Neural cell (in vitro differentiated cells): ENCODE measurements around the gene COPS9. TPM values are rescaled to one million over a fixed set of nuclear protein-coding genes. Genes with fewer than 3 reads are reported as not detected.

ENCODE experiments used
- H2AFZ ChIP-seq: fragments of 200-600, 300-800 bp; sonication (generic), shearing (Covaris generic); 2 replicates; pipeline ENCODE4 v1.6.0; 2014; ENCODE audit warnings: low read depth, mild to moderate bottlenecking, antibody characterized with exemption, low read length, moderate library complexity
- H3F3A ChIP-seq: fragments of 200-600 bp; shearing (Covaris generic); 2 replicates; pipeline ENCODE4 v1.6.1; 2016; ENCODE audit warnings: mild to moderate bottlenecking, moderate library complexity, mixed read lengths, antibody characterized with exemption, low read length; ENCODE audit not compliant: insufficient read depth, poor library complexity, severe bottlenecking
- H3K27ac ChIP-seq: fragments of 200-600, 300-800 bp; sonication (generic), shearing (Covaris generic); 2 replicates; pipeline ENCODE4 v1.5.1; 2014; ENCODE audit warnings: mild to moderate bottlenecking, low read length, moderate library complexity
- H3K27me3 ChIP-seq: fragments of 300-800, 200-600 bp; sonication (generic), shearing (Covaris generic); 2 replicates; pipeline ENCODE4 v1.6.0; 2014; ENCODE audit warnings: mild to moderate bottlenecking, low read depth, low read length, moderate library complexity; ENCODE audit not compliant: insufficient read depth
- H3K36me3 ChIP-seq: fragments of 300-800, 200-600 bp; sonication (generic), shearing (Covaris generic); 2 replicates; pipeline ENCODE4 v1.5.1; 2014; ENCODE audit warnings: mild to moderate bottlenecking, antibody characterized with exemption, low read length, moderate library complexity; ENCODE audit not compliant: insufficient read depth
- H3K4me2 ChIP-seq: fragments of 300-800, 200-600 bp; sonication (generic), shearing (Covaris generic); 2 replicates; pipeline ENCODE4 v1.6.0; 2014; ENCODE audit warnings: mild to moderate bottlenecking, low read length
- H3K4me3 ChIP-seq: fragments of 300-800, 200-600 bp; sonication (generic), shearing (Covaris generic); 2 replicates; pipeline ENCODE4 v1.5.1; 2014; ENCODE audit warnings: mild to moderate bottlenecking, low read length, moderate library complexity
- H3K79me2 ChIP-seq: fragments of 200-600 bp; shearing (Covaris generic); replicated peaks from 2 replicates; pipeline ENCODE4 v1.6.0; 2014; ENCODE audit warnings: mild to moderate bottlenecking, low read length, moderate library complexity; ENCODE audit not compliant: insufficient read depth
- H3K9ac ChIP-seq: fragments of 300-800, 200-600 bp; sonication (generic), shearing (Covaris generic); 2 replicates; pipeline ENCODE4 v1.6.1; 2016; ENCODE audit warnings: mild to moderate bottlenecking, low read length, mixed read lengths
- H3K9me2 ChIP-seq: fragments of 200-600 bp; shearing (Covaris generic); 2 replicates; pipeline ENCODE4 v1.6.1; 2016; ENCODE audit warnings: mild to moderate bottlenecking, low read length, mixed read lengths; ENCODE audit not compliant: insufficient read depth
- H3K9me3 ChIP-seq: fragments of 200-600, 300-800 bp; sonication (generic), shearing (Covaris generic); 2 replicates; pipeline ENCODE4 v1.6.1; 2016; ENCODE audit warnings: mild to moderate bottlenecking, mixed run types, low read length, moderate library complexity, mixed read lengths
- H4K20me1 ChIP-seq: fragments of 200-600 bp; shearing (Covaris generic); 2 replicates; pipeline ENCODE4 v1.6.1; 2016; ENCODE audit warnings: mild to moderate bottlenecking, mixed run types; ENCODE audit not compliant: insufficient read depth
- CTCF ChIP-seq: fragments of 450-650 bp; IDR thresholded peaks from 2 replicates; pipeline ENCODE4 v1.5.1; 2014; ENCODE audit warnings: antibody characterized with exemption, mild to moderate bottlenecking, moderate library complexity; ENCODE audit not compliant: poor library complexity, severe bottlenecking
- EP300 ChIP-seq: fragments of 450-650 bp; conservative IDR thresholded peaks from 2 replicates; pipeline ENCODE4 v1.6.1; 2014; ENCODE audit warnings: antibody characterized with exemption, mild to moderate bottlenecking, moderate library complexity; ENCODE audit not compliant: poor library complexity, severe bottlenecking
- EZH2 ChIP-seq: fragments of 200-600, 300-800 bp; shearing (Covaris generic), sonication (generic); IDR thresholded peaks from 2 replicates; pipeline ENCODE4 v1.6.1; 2014; ENCODE audit warnings: antibody characterized with exemption, low read length, borderline replicate concordance, mild to moderate bottlenecking; ENCODE audit not compliant: insufficient read depth, poor library complexity, severe bottlenecking
- MXI1 ChIP-seq: fragments of 450-650 bp; conservative IDR thresholded peaks from 2 replicates; pipeline ENCODE4 v1.6.1; 2014; ENCODE audit warnings: antibody characterized with exemption, mild to moderate bottlenecking; ENCODE audit not compliant: poor library complexity, severe bottlenecking
- POLR2AphosphoS5 ChIP-seq: IDR thresholded peaks from 2 replicates; pipeline ENCODE4 v1.6.1; 2012
- RAD21 ChIP-seq: fragments of 450-650 bp; conservative IDR thresholded peaks from 2 replicates; pipeline ENCODE4 v1.6.1; 2014; ENCODE audit warnings: antibody characterized with exemption, mild to moderate bottlenecking, moderate library complexity
- REST ChIP-seq: IDR thresholded peaks from 2 replicates; pipeline ENCODE4 v1.6.1; 2012; ENCODE audit warnings: borderline replicate concordance
- SMC3 ChIP-seq: fragments of 450-650 bp; conservative IDR thresholded peaks from 2 replicates; pipeline ENCODE4 v1.6.1; 2014; ENCODE audit warnings: antibody characterized with exemption, mild to moderate bottlenecking, moderate library complexity; ENCODE audit not compliant: poor library complexity
- TAF1 ChIP-seq: IDR thresholded peaks from 2 replicates; pipeline ENCODE4 v1.6.1; 2012; ENCODE audit warnings: low read depth
- polyA plus RNA-seq: library from polyadenylated mRNA; depleted of rRNA; stranded (reverse); fragments of >200 nt; gene quantifications from 2 replicates; pipeline ENCODE4 v1.2.3, GENCODE V29; 2014

COPS9 gene
- polyA plus RNA-seq, 1 donor from 2014 or later: 359 TPM

- Histone ChIP-seq H3K27ac (no peak overlapping the region), H3K27me3 (no peaks in the 10 kb centered on the region), H4K20me1 (no peaks in the 10 kb centered on the region), H3K36me3 (no peaks in the 10 kb centered on the region), H3K4me2 (peak overlapping the region; percentile 99), H3K4me3 (peak overlapping the region; percentile 99), H3K9me2 (no peaks in the 10 kb centered on the region), H2AFZ (no peak overlapping the region), H3K9me3 (no peaks in the 10 kb centered on the region), H3F3A (no peaks in the 10 kb centered on the region), H3K9ac (peak overlapping the region; percentile 83), H3K79me2 (peaks cover 23% of the 10 kb centered on the region)
- no peak for TF ChIP-seq MXI1
- no peak for TF ChIP-seq TAF1
These were observed 1.6 kb downstream of the COPS9 start for GRCh38 chr2:240134466-240134865.

GRCh38 chr2:240133401-240133800 lies 2.7 kb downstream of the COPS9 start:
- no peak overlapping the region for H3K4me3 ChIP-seq
- H3K27ac ChIP-seq: no peak overlapping the region
- peaks cover 23% of the 10 kb centered on the region for H3K79me2 ChIP-seq
- H3K9me3 ChIP-seq: no peaks in the 10 kb centered on the region
- H3K36me3 ChIP-seq: no peaks in the 10 kb centered on the region
- H3K9me2 ChIP-seq: no peaks in the 10 kb centered on the region
- H3K9ac ChIP-seq: no peak overlapping the region
- no peak overlapping the region for H2AFZ ChIP-seq
- no peaks in the 10 kb centered on the region for H4K20me1 ChIP-seq
- TF ChIP-seq MXI1 (no peak), CTCF (no peak), EZH2 (no peak), SMC3 (no peak), TAF1 (no peak), REST (no peak), EP300 (no peak), POLR2AphosphoS5 (no peak), RAD21 (no peak)
- no peak overlapping the region for H3K4me2 ChIP-seq
- H3F3A ChIP-seq: no peaks in the 10 kb centered on the region
- no peaks in the 10 kb centered on the region for H3K27me3 ChIP-seq

- H3K36me3 ChIP-seq: no peaks in the 10 kb centered on the region
- no peaks in the 10 kb centered on the region for H3K27me3 ChIP-seq
- no peaks in the 10 kb centered on the region for H3K9me2 ChIP-seq
- H3K4me3 ChIP-seq: no peak overlapping the region
- H3K4me2 ChIP-seq: no peak overlapping the region
- no peak overlapping the region for H3K9ac ChIP-seq
- no peak overlapping the region for H2AFZ ChIP-seq
- peaks cover 23% of the 10 kb centered on the region for H3K79me2 ChIP-seq
- H3K9me3 ChIP-seq: no peaks in the 10 kb centered on the region
- no peak for TF ChIP-seq CTCF
- TF ChIP-seq MXI1: no peak
- no peak for TF ChIP-seq TAF1
- no peak for TF ChIP-seq RAD21
- no peak for TF ChIP-seq SMC3
- no peak for TF ChIP-seq EZH2
- no peak for TF ChIP-seq POLR2AphosphoS5
- no peak for TF ChIP-seq EP300
- no peak for TF ChIP-seq REST
- no peaks in the 10 kb centered on the region for H3F3A ChIP-seq
- no peaks in the 10 kb centered on the region for H4K20me1 ChIP-seq
- no peak overlapping the region for H3K27ac ChIP-seq
These were observed 3.5 kb downstream of the COPS9 start for GRCh38 chr2:240132651-240132980.
